HG02642 (cell line): ENCODE measurements around the gene SMARCB1.

ENCODE experiments used
- ATAC-seq: cut with Tn5 transposase; IDR thresholded peaks from one replicate; pipeline ENCODE4 v1.9.1; 2021; ENCODE audit warnings: mild to moderate bottlenecking; ENCODE audit not compliant: unreplicated experiment, poor library complexity

The SMARCB1 gene

GRCh38 chr22:23838681-23839468, 52.1 kb downstream of the SMARCB1 start, which contains the start of gene DERL3:
TSS of gene DERL3 (minus strand) at chr22:23839006. CDS start at chr22:23838987, 19 bp downstream.
- peak; percentile 84 for ATAC-seq

GRCh38 chr22:23840026-23840425, 53.3 kb downstream of the SMARCB1 start:
- no peak for ATAC-seq

GRCh38 chr22:23841292-23841691, 54.5 kb downstream of the SMARCB1 start:
- ATAC-seq, result no peak

- no peak for ATAC-seq
These were observed 55.1 kb downstream of the SMARCB1 start for GRCh38 chr22:23841736-23842445.

GRCh38 chr22:23842599-23842998, 55.8 kb downstream of the SMARCB1 start:
- no peak for ATAC-seq

- ATAC-seq, result no peak
These were observed 58.0 kb downstream of the SMARCB1 start for GRCh38 chr22:23844739-23845202.

- ATAC-seq, result no peak
These were observed 58.7 kb downstream of the SMARCB1 start for GRCh38 chr22:23845265-23846080.

GRCh38 chr22:23846081-23846469, 59.3 kb downstream of the SMARCB1 start:
- ATAC-seq, result no peak

- ATAC-seq, result no peak
These were observed 60.6 kb downstream of the SMARCB1 start for GRCh38 chr22:23847310-23847920.

- no peak for ATAC-seq
These were observed 61.5 kb downstream of the SMARCB1 start for GRCh38 chr22:23847991-23848864.

- ATAC-seq, result peak; percentile 47
These were observed 62.5 kb downstream of the SMARCB1 start for GRCh38 chr22:23849009-23850006.

GRCh38 chr22:23850136-23850611, 63.4 kb downstream of the SMARCB1 start:
- ATAC-seq, result peak; percentile 51

- ATAC-seq, result peak; percentile 45
These were observed 70.2 kb downstream of the SMARCB1 start for GRCh38 chr22:23856721-23857605.

GRCh38 chr22:23857606-23858483, 71.1 kb downstream of the SMARCB1 start, which contains the start of gene SLC2A11:
TSS of gene SLC2A11 (plus strand) at chr22:23857875. CDS start at chr22:23858000, 125 bp downstream.
- ATAC-seq, result peak; percentile 94

- no peak for ATAC-seq
These were observed 71.7 kb downstream of the SMARCB1 start for GRCh38 chr22:23858484-23858815.

- ATAC-seq, result no peak
These were observed 72.4 kb downstream of the SMARCB1 start for GRCh38 chr22:23859201-23859600.
